ENCODE measurements around the gene CUL2.
"Not testable (repeated sequence)": the region's sequence is repeated elsewhere in the genome, so short reads cannot be mapped to it uniquely, and the experiment has no call there.

The CUL2 gene

GRCh38 chr10:34993782-34994181 lies 96.4 kb downstream of the CUL2 start:
- TF ChIP-seq, protein P1, sequence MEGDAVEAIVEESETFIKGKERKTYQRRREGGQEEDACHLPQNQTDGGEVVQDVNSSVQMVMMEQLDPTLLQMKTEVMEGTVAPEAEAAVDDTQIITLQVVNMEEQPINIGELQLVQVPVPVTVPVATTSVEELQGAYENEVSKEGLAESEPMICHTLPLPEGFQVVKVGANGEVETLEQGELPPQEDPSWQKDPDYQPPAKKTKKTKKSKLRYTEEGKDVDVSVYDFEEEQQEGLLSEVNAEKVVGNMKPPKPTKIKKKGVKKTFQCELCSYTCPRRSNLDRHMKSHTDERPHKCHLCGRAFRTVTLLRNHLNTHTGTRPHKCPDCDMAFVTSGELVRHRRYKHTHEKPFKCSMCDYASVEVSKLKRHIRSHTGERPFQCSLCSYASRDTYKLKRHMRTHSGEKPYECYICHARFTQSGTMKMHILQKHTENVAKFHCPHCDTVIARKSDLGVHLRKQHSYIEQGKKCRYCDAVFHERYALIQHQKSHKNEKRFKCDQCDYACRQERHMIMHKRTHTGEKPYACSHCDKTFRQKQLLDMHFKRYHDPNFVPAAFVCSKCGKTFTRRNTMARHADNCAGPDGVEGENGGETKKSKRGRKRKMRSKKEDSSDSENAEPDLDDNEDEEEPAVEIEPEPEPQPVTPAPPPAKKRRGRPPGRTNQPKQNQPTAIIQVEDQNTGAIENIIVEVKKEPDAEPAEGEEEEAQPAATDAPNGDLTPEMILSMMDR (IDR thresholded peaks at IDR 0.05; ENCODE audit: insufficient read depth, low read depth, low read length, missing control alignments) = no peak
- DNase-seq (ENCODE audit: low read depth) = no peak
- no peak overlapping the region for H3K4me3 ChIP-seq (ENCODE audit: low read length)

GRCh38 chr10:34991117-34991516 lies 99.0 kb downstream of the CUL2 start:
- not testable (repeated sequence) for DNase-seq (ENCODE audit: low read depth); H3K4me3 ChIP-seq (ENCODE audit: low read length)

DNA sequence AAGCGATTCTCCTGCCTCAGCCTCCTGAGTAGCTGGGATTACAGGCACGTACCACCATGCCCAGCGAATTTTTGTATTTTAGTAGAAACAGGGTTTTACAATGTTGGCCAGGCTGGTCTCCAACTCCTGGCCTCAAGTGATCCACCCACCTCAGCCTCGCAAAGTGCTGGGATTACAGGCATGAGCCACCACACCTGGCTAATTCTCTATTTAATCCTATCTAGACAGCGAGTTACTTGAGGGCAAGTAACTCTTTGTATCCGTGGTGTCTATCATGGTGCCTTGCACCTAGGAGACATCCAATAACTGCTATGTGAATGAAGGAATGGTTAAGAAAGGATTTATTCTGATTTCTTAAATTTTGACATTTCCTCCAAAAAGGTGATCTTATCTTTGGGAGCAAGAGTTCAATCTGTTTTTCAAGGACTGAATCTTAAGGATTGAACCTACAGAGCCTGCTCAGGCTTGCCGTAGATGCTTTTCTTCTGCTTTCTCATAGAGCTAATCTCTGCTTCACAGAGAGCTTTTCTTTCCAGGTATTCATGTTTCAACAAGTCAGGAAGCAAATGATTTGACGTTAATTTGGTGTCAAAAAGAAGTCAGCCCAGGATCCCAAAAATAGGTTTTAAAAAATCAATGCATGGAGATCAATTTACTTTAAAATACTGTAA lies 101.6 kb downstream of the CUL2 start:
- TF ChIP-seq, protein P1 (IDR thresholded peaks at IDR 0.05; ENCODE audit: insufficient read depth, low read depth, low read length, missing control alignments) = no peak

DNA sequence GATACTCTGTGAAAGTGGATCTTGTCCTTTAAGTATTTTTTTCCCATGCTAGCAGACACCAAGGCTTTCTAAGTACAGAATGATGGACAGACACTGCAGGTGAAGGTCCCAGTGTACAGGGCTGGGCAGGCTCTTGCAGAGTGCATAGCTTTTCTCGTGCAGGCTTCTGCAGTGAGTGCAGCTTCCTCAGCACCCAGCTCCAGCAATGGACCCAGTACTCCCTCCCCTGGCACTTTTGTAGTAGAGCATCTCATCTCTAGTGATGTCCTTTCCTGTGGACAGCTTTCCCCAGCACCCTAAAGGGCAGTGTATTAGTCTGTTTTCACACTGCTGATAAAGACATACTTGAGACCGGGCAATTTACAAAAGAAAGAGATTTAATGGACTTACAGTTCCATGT lies 104.3 kb downstream of the CUL2 start:
- no peak overlapping the region for H3K4me3 ChIP-seq (ENCODE audit: low read length)
- TF ChIP-seq, protein P1 (IDR thresholded peaks at IDR 0.05; ENCODE audit: insufficient read depth, low read depth, low read length, missing control alignments) = peak; percentile 53
- DNase-seq (ENCODE audit: low read depth) = peak; percentile 58

More for the DNA sequence above, 101.6 kb downstream of the CUL2 start:
- DNase-seq (ENCODE audit: low read depth) = peak; percentile 83
- H3K4me3 ChIP-seq (ENCODE audit: low read length) = no peak overlapping the region

GRCh38 chr10:34985146-34985545 lies 105.0 kb downstream of the CUL2 start:
- TF ChIP-seq, protein P1 (IDR thresholded peaks at IDR 0.05; ENCODE audit: insufficient read depth, low read depth, low read length, missing control alignments) = no peak
- H3K4me3 ChIP-seq (ENCODE audit: low read length) = no peak overlapping the region
- no peak for DNase-seq (ENCODE audit: low read depth)

DNA sequence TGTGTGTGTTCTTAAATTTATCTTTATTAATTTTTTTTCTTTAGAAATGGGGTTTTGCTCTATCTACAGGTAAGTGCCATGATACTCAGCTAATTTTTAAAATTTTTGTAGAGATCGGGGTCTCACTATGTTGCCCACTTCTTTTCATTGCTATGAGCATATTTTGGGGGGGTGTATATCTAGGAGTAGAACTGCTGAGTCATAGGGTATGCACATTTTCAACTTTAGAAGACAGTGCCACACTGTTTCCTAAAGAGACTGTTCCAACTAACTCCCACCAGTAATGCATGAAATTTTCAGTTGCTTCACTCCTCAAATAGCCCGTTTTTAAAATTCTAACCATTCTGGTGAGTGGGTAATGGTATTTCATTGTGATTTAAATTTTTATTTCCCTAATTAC lies 108.3 kb downstream of the CUL2 start:
- no peak overlapping the region for H3K4me3 ChIP-seq (ENCODE audit: low read length)
- no peak for DNase-seq (ENCODE audit: low read depth)
- TF ChIP-seq, protein P1 (IDR thresholded peaks at IDR 0.05; ENCODE audit: insufficient read depth, low read depth, low read length, missing control alignments) = no peak

DNA sequence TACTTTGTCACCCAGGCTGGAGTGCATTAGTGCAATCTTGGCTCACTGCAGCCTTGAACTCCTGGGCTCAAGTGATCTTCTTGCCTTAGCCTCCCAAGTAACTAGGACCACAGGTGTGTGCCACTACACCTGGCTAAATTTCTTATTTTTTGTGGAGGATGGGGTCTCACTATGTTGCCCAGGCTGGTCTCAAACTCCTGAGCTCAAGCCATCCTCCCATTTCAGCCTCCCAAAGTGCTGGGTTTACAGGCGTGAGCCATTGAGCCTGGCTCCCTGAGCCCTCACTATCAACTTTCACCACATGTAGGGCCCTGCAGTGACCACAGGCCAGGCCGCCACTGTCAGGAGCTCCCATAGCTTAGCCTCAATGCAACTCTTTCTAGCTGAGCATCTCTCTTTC lies 110.2 kb downstream of the CUL2 start:
- TF ChIP-seq, protein P1 (IDR thresholded peaks at IDR 0.05; ENCODE audit: insufficient read depth, low read depth, low read length, missing control alignments) = no peak
- H3K4me3 ChIP-seq (ENCODE audit: low read length) = no peak overlapping the region
- no peak for DNase-seq (ENCODE audit: low read depth)
